Activated naive CD4-positive, alpha-beta T cell treated with anti-CD3 and anti-CD28 coated beads for 36 hours (primary cell): ENCODE measurements around the gene OSBPL5. TPM values are rescaled to one million over a fixed set of nuclear protein-coding genes. Genes with fewer than 3 reads are reported as not detected.

Source experiments
- CTCF ChIA-PET: fragments of 350-600 bp; sonication (Branson Sonifier 250); formaldehyde crosslinking; loops from one replicate; lab custom pipeline; 2021; ENCODE audit warnings: antibody characterized with exemption; lab: Charles Lee
- DNase-seq: peaks from one replicate; pipeline ENCODE4 v3.0.0-alpha.2; 2020
- H3K27ac Mint-ChIP-seq: one replicate; pipeline ENCODE4 v1.8.0; 2021; ENCODE audit warnings: mild to moderate bottlenecking, mixed read lengths
- H3K27me3 Mint-ChIP-seq: one replicate; pipeline ENCODE4 v1.8.0; 2021; ENCODE audit warnings: low read depth, mixed read lengths
- H3K36me3 Mint-ChIP-seq: one replicate; pipeline ENCODE4 v1.8.0; 2021; ENCODE audit warnings: low read depth, mixed read lengths
- H3K4me1 Mint-ChIP-seq: one replicate; pipeline ENCODE4 v1.8.0; 2021; ENCODE audit warnings: low read depth, mixed read lengths
- H3K4me3 Mint-ChIP-seq: one replicate; pipeline ENCODE4 v1.8.0; 2021; ENCODE audit warnings: mild to moderate bottlenecking, moderate library complexity, mixed read lengths
- H3K9me3 Mint-ChIP-seq: one replicate; pipeline ENCODE4 v1.8.0; 2021; ENCODE audit warnings: mixed read lengths
- intact Hi-C: fragments of 100-400 bp; cut with micrococcal nuclease; formaldehyde crosslinking; loops from one replicate; pipeline ENCODE4 v1.15.1; 2023
- total RNA-seq, 2 experiments: library from RNA; stranded (reverse); gene quantifications; one replicate each; pipeline ENCODE4 v1.2.3, GENCODE V29; 2021

Gene OSBPL5
- total RNA-seq, 2 experiments from 2014 or later = 3.5 to 3.9 TPM

- no peaks in the 10 kb centered on the region for H3K4me1 Mint-ChIP-seq
- CTCF ChIA-PET = interaction anchor here (0.8 kb wide), 1 partner anchor 109 kb away, joined by 3 read pairs; no protein-coding TSS in a partner anchor
- H3K27ac Mint-ChIP-seq = no peak overlapping the region
- H3K4me3 Mint-ChIP-seq = no peak overlapping the region
- intact Hi-C loops = no loop called here
- no peaks in the 10 kb centered on the region for H3K27me3 Mint-ChIP-seq
- no peak for DNase-seq
- no peaks in the 10 kb centered on the region for H3K36me3 Mint-ChIP-seq
- no peaks in the 10 kb centered on the region for H3K9me3 Mint-ChIP-seq
These were observed 58.2 kb downstream of the OSBPL5 start for GRCh38 chr11:3106736-3107524.

- Mint-ChIP-seq H3K4me1 (no peaks in the 10 kb centered on the region), H3K36me3 (no peaks in the 10 kb centered on the region), H3K9me3 (no peaks in the 10 kb centered on the region), H3K4me3 (no peak overlapping the region), H3K27me3 (no peaks in the 10 kb centered on the region), H3K27ac (no peak overlapping the region)
- DNase-seq = no peak
- CTCF ChIA-PET = interaction anchor here (0.8 to 1.0 kb wide), 2 partner anchors 110 kb away, joined by 3 to 4 read pairs; no protein-coding TSS in a partner anchor
- intact Hi-C loops = no loop called here
These were observed 59.0 kb downstream of the OSBPL5 start for GRCh38 chr11:3105791-3106735.

GRCh38 chr11:3104961-3105790, 59.9 kb downstream of the OSBPL5 start:
- intact Hi-C loops = no loop called here
- no peaks in the 10 kb centered on the region for H3K36me3 Mint-ChIP-seq
- no peaks in the 10 kb centered on the region for H3K4me1 Mint-ChIP-seq
- no peak overlapping the region for H3K27ac Mint-ChIP-seq
- no peak overlapping the region for H3K4me3 Mint-ChIP-seq
- CTCF ChIA-PET = interaction anchor here (1.0 kb wide), 1 partner anchor 111 kb away, joined by 4 read pairs; no protein-coding TSS in a partner anchor
- H3K9me3 Mint-ChIP-seq = no peaks in the 10 kb centered on the region
- H3K27me3 Mint-ChIP-seq = no peaks in the 10 kb centered on the region
- no peak for DNase-seq

- no peaks in the 10 kb centered on the region for H3K9me3 Mint-ChIP-seq
- no peaks in the 10 kb centered on the region for H3K27me3 Mint-ChIP-seq
- DNase-seq = no peak
- intact Hi-C loops = no loop called here
- H3K4me3 Mint-ChIP-seq = no peak overlapping the region
- H3K4me1 Mint-ChIP-seq = peaks cover 4% of the 10 kb centered on the region
- no peak overlapping the region for H3K27ac Mint-ChIP-seq
- H3K36me3 Mint-ChIP-seq = no peaks in the 10 kb centered on the region
- CTCF ChIA-PET = no interaction called here
These were observed 60.9 kb downstream of the OSBPL5 start for GRCh38 chr11:3104051-3104714.

GRCh38 chr11:3103076-3103475, 62.0 kb downstream of the OSBPL5 start:
- Mint-ChIP-seq H3K4me3 (no peak overlapping the region), H3K9me3 (no peaks in the 10 kb centered on the region), H3K27me3 (no peaks in the 10 kb centered on the region), H3K4me1 (peaks cover 6% of the 10 kb centered on the region), H3K27ac (no peak overlapping the region), H3K36me3 (no peaks in the 10 kb centered on the region)
- intact Hi-C loops = no loop called here
- CTCF ChIA-PET = no interaction called here
- no peak for DNase-seq

GRCh38 chr11:3102641-3102921, 62.5 kb downstream of the OSBPL5 start:
- Mint-ChIP-seq H3K27ac (no peak overlapping the region), H3K4me1 (peaks cover 6% of the 10 kb centered on the region), H3K9me3 (no peaks in the 10 kb centered on the region), H3K36me3 (no peaks in the 10 kb centered on the region), H3K27me3 (no peaks in the 10 kb centered on the region), H3K4me3 (no peak overlapping the region)
- DNase-seq = no peak
- intact Hi-C loops = no loop called here
- CTCF ChIA-PET = no interaction called here

GRCh38 chr11:3101921-3102640, 63.0 kb downstream of the OSBPL5 start:
- peaks cover 6% of the 10 kb centered on the region for H3K4me1 Mint-ChIP-seq
- CTCF ChIA-PET = no interaction called here
- H3K36me3 Mint-ChIP-seq = no peaks in the 10 kb centered on the region
- no peaks in the 10 kb centered on the region for H3K27me3 Mint-ChIP-seq
- intact Hi-C loops = no loop called here
- H3K27ac Mint-ChIP-seq = no peak overlapping the region
- DNase-seq = no peak
- H3K4me3 Mint-ChIP-seq = no peak overlapping the region
- H3K9me3 Mint-ChIP-seq = no peaks in the 10 kb centered on the region

GRCh38 chr11:3099178-3099577, 65.9 kb downstream of the OSBPL5 start:
- Mint-ChIP-seq H3K36me3 (no peaks in the 10 kb centered on the region), H3K4me1 (peaks cover 6% of the 10 kb centered on the region), H3K27ac (no peak overlapping the region), H3K9me3 (no peaks in the 10 kb centered on the region), H3K4me3 (no peak overlapping the region), H3K27me3 (no peaks in the 10 kb centered on the region)
- DNase-seq = no peak
- intact Hi-C loops = no loop called here
- CTCF ChIA-PET = no interaction called here

- Mint-ChIP-seq H3K4me1 (peaks cover 6% of the 10 kb centered on the region), H3K9me3 (no peaks in the 10 kb centered on the region), H3K27me3 (no peaks in the 10 kb centered on the region), H3K4me3 (no peak overlapping the region), H3K27ac (no peak overlapping the region), H3K36me3 (no peaks in the 10 kb centered on the region)
- CTCF ChIA-PET = no interaction called here
- intact Hi-C loops = no loop called here
- DNase-seq = no peak
These were observed 68.1 kb downstream of the OSBPL5 start for GRCh38 chr11:3096909-3097530.

- no peaks in the 10 kb centered on the region for H3K27me3 Mint-ChIP-seq
- H3K36me3 Mint-ChIP-seq = no peaks in the 10 kb centered on the region
- DNase-seq = no peak
- CTCF ChIA-PET = interaction anchor here (0.6 to 1.3 kb wide), 3 partner anchors 14 to 145 kb away, joined by 3 to 4 read pairs (median 3); no protein-coding TSS in a partner anchor
- H3K4me1 Mint-ChIP-seq = peaks cover 6% of the 10 kb centered on the region
- H3K9me3 Mint-ChIP-seq = no peaks in the 10 kb centered on the region
- no peak overlapping the region for H3K27ac Mint-ChIP-seq
- intact Hi-C loops = no loop called here
- no peak overlapping the region for H3K4me3 Mint-ChIP-seq
These were observed 69.3 kb downstream of the OSBPL5 start for GRCh38 chr11:3095712-3096361.
